ENCODE data around the gene ZNF771. TPM values are rescaled to one million over a fixed set of nuclear protein-coding genes. Genes with fewer than 3 reads are reported as not detected.

ZNF771 gene
- total RNA-seq, 1 donor from 2014 or later, result 21.4 TPM

Other genes starting within 250 kb of the ZNF771 start
- gene CORO1A, start 224.0 kb upstream of the ZNF771 start, total RNA-seq, result 1.9 and 4.7 TPM in 2 replicates
- 57.5 and 245 TPM in 2 replicates for gene BOLA2B, start 213.9 kb upstream of the ZNF771 start, total RNA-seq
- gene SLX1A, start 213.7 kb upstream of the ZNF771 start, total RNA-seq, result 44.0 and 72.8 TPM in 2 replicates
- gene SULT1A3, start 208.4 kb upstream of the ZNF771 start, total RNA-seq, result 2.6 and 7.1 TPM in 2 replicates
- gene NPIPB13, start 159.1 kb upstream of the ZNF771 start, total RNA-seq, result 1.1 and 4.3 TPM in 2 replicates
- 44.4 and 50.4 TPM in 2 replicates for gene CD2BP2, start 52.3 kb upstream of the ZNF771 start, total RNA-seq
- 37.4 and 57.4 TPM in 2 replicates for gene TBC1D10B, start 37.1 kb upstream of the ZNF771 start, total RNA-seq
- not detected in 2 replicates for gene MYL11, start 32.8 kb upstream of the ZNF771 start, total RNA-seq
- gene SEPTIN1, start 25.0 kb upstream of the ZNF771 start, total RNA-seq, result not detected in 2 replicates
- 16.5 and 20.1 TPM in 2 replicates for gene ZNF48, start 12.2 kb upstream of the ZNF771 start, total RNA-seq
- gene DCTPP1, start 22.4 kb downstream of the ZNF771 start, total RNA-seq, result 61.3 and 61.9 TPM in 2 replicates
- 16.0 and 17.1 TPM in 2 replicates for gene SEPHS2, start 38.3 kb downstream of the ZNF771 start, total RNA-seq
- gene ITGAL, start 65.1 kb downstream of the ZNF771 start, total RNA-seq, result not detected in 2 replicates
- 18.6 and 21.3 TPM in 2 replicates for gene ZNF768, start 119.0 kb downstream of the ZNF771 start, total RNA-seq
- 8.7 and 9.3 TPM in 2 replicates for gene ZNF747, start 127.3 kb downstream of the ZNF771 start, total RNA-seq
- gene ZNF764, start 150.8 kb downstream of the ZNF771 start, total RNA-seq, result 4.4 and 4.8 TPM in 2 replicates
- 10.6 and 10.9 TPM in 2 replicates for gene ZNF688, start 164.1 kb downstream of the ZNF771 start, total RNA-seq
- gene ZNF785, start 178.1 kb downstream of the ZNF771 start, total RNA-seq, result 8.1 and 11.9 TPM in 2 replicates
- gene ZNF689, start 202.8 kb downstream of the ZNF771 start, total RNA-seq, result 5.8 and 6.0 TPM in 2 replicates
- 8.0 and 14.4 TPM in 2 replicates for gene PRR14, start 243.4 kb downstream of the ZNF771 start, total RNA-seq

Data from dermis blood vessel endothelial cell (primary cell).